Measurements from ENCODE around the gene TWIST1. TPM values are rescaled to one million over a fixed set of nuclear protein-coding genes. Genes with fewer than 3 reads are reported as not detected.

Gene TWIST1
- total RNA-seq, 1 experiment from 2014 or later: 16.1 TPM

GRCh38 chr7:19069842-19070241 is 47.6 kb downstream of the TWIST1 start:
- no peaks in the 10 kb centered on the region for H3K4me1 Mint-ChIP-seq (ENCODE audit: insufficient read depth, unreplicated experiment)
- POLR2A ChIA-PET: interaction anchor here (0.7 to 1.1 kb wide), 2 partner anchors 9 to 37 kb away, joined by 3 read pairs; no protein-coding TSS in a partner anchor
- peak; percentile 7 for DNase-seq (ENCODE audit: unreplicated experiment)
- no peak overlapping the region for H3K4me3 Mint-ChIP-seq (ENCODE audit: unreplicated experiment)
- CTCF ChIA-PET: interaction anchor here (0.8 to 0.9 kb wide), 2 partner anchors 8 to 49 kb away, joined by 3 to 4 read pairs; no protein-coding TSS in a partner anchor
- H3K36me3 Mint-ChIP-seq (ENCODE audit: insufficient read depth, unreplicated experiment): no peaks in the 10 kb centered on the region
- H3K27ac Mint-ChIP-seq (ENCODE audit: low read depth, unreplicated experiment): no peak overlapping the region
- H3K27me3 Mint-ChIP-seq (ENCODE audit: insufficient read depth, unreplicated experiment): no peaks in the 10 kb centered on the region
- TF ChIP-seq, protein P1, sequence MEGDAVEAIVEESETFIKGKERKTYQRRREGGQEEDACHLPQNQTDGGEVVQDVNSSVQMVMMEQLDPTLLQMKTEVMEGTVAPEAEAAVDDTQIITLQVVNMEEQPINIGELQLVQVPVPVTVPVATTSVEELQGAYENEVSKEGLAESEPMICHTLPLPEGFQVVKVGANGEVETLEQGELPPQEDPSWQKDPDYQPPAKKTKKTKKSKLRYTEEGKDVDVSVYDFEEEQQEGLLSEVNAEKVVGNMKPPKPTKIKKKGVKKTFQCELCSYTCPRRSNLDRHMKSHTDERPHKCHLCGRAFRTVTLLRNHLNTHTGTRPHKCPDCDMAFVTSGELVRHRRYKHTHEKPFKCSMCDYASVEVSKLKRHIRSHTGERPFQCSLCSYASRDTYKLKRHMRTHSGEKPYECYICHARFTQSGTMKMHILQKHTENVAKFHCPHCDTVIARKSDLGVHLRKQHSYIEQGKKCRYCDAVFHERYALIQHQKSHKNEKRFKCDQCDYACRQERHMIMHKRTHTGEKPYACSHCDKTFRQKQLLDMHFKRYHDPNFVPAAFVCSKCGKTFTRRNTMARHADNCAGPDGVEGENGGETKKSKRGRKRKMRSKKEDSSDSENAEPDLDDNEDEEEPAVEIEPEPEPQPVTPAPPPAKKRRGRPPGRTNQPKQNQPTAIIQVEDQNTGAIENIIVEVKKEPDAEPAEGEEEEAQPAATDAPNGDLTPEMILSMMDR (IDR thresholded peaks at IDR 0.05; ENCODE audit: unreplicated experiment): no peak
- no TSS peak for BruUV-seq (replicated peaks)
- intact Hi-C loops (cut with micrococcal nuclease): no loop called here
- H3K9me3 Mint-ChIP-seq (ENCODE audit: unreplicated experiment): no peaks in the 10 kb centered on the region

DNA sequence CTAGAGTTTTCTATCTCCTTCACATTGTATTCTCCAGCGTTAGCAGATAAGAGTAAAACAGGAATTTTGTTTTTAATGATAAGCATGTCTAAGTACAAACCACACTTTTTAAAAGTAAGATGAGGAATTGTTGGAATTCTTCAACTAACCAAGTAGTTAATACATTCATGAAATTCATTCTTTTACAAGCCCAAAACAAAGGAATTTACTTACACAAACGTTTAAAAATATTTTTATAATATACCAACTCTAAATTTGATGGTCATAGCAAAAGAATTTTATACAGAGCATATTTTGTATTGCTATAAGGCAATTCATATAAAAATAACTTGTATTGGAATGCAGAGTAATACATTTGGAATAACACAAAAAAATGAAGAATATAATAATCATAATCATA is 51.3 kb downstream of the TWIST1 start:
- Mint-ChIP-seq H3K27me3 (ENCODE audit: insufficient read depth, unreplicated experiment) (no peaks in the 10 kb centered on the region), H3K4me1 (ENCODE audit: insufficient read depth, unreplicated experiment) (peaks cover 4% of the 10 kb centered on the region), H3K36me3 (ENCODE audit: insufficient read depth, unreplicated experiment) (no peaks in the 10 kb centered on the region), H3K4me3 (ENCODE audit: unreplicated experiment) (no peak overlapping the region), H3K9me3 (ENCODE audit: unreplicated experiment) (no peaks in the 10 kb centered on the region), H3K27ac (ENCODE audit: low read depth, unreplicated experiment) (no peak overlapping the region)
- TF ChIP-seq, protein P1 (IDR thresholded peaks at IDR 0.05; ENCODE audit: unreplicated experiment): no peak
- CTCF ChIA-PET: no interaction called here
- no TSS peak for BruUV-seq (replicated peaks)
- intact Hi-C loops (cut with micrococcal nuclease): no loop called here
- POLR2A ChIA-PET: no interaction called here
- DNase-seq (ENCODE audit: unreplicated experiment): no peak

Other genes with a start within 250 kb of the TWIST1 start
- gene FERD3L, start 27.8 kb upstream of the TWIST1 start, total RNA-seq (2022): not detected in 2 replicates

All from MCF 10A (cell line).